Fibroblast of skin of left quadriceps (primary cell): ENCODE measurements around the gene RND2.

Experiments
- DNase-seq, 2 experiments: peaks; one replicate each; pipeline ENCODE4 v3.0.0-alpha.2; 2013; ENCODE audit warnings: low read depth in 2 of 2

RND2 gene

GRCh38 chr17:43079641-43080302 is 54.7 kb downstream of the RND2 start:
- no peak for DNase-seq
